ENCODE measurements around the gene PPM1H.

The PPM1H gene

DNA sequence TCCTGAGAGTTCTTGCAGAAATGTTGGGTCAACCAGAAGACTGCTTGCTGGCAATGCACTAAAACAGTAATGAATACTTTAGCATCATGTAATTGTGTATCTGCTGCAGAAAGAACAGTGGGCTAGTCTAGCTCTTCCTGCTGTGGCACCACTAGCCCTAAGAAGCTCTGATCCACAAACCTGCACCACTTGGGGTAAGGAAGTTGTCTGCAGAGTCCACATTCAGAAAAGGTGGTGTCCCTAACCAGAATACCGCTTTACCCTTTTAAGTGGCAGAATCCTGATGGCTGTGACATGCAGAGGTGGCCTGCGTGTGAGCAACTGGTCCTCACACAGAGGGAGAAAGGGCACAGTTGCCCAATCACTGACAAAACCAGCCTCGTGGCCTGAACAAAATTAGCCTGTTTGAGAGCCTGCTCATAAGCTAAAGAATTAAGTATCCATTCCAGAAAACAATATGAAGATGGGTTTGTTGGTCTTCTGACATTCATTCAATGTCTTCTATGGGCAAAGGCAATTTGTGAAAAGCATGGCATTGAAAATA, 165.8 kb downstream of the PPM1H start:
- no peak overlapping the region for H2BK120ac ChIP-seq (ENCODE audit: low read depth, low read length)
- H2BK15ac ChIP-seq (ENCODE audit: low read length) = no peak overlapping the region
- no peak overlapping the region for H2AK5ac ChIP-seq (ENCODE audit: low read depth, low read length)
- no peak overlapping the region for H4K91ac ChIP-seq (ENCODE audit: low read depth, low read length, poor library complexity)
- H4K8ac ChIP-seq (ENCODE audit: low read depth, low read length) = no peak overlapping the region
- no peak overlapping the region for H3K27ac ChIP-seq (replicated peaks; ENCODE audit: low read length)
- H3K14ac ChIP-seq (ENCODE audit: low read length) = no peak overlapping the region
- H2BK5ac ChIP-seq (ENCODE audit: low read length) = no peak overlapping the region
- H3K36me3 ChIP-seq (replicated peaks in 1 of 2; ENCODE audit: control insufficient read depth in 2 of 2, insufficient read depth in 2 of 2, low read length in 2 of 2) = no peaks in the 10 kb centered on the region
- peaks cover 2 to 14% of the 10 kb centered on the region in 2 donors for H3K4me1 ChIP-seq (ENCODE audit: control insufficient read depth in 2 of 2, insufficient read depth in 1 of 2, low read depth in 1 of 2, low read length in 2 of 2)
- H2AFZ ChIP-seq (ENCODE audit: low read length) = no peak overlapping the region
- H3K23ac ChIP-seq (ENCODE audit: low read depth, low read length, poor library complexity) = no peak overlapping the region
- H3K9ac ChIP-seq (ENCODE audit: low read depth, low read length, poor library complexity) = no peak overlapping the region
- no peak overlapping the region for H3K4me3 ChIP-seq (ENCODE audit: low read length in 2 of 2)
- DNase-seq (ENCODE audit: low spot score) = no peak
- H3K27me3 ChIP-seq (ENCODE audit: control insufficient read depth in 3 of 3, insufficient read depth in 3 of 3, low read depth in 1 of 3, low read length in 3 of 3) = no peaks in the 10 kb centered on the region
- WGBS, 2 donors (ENCODE audit: extremely low coverage in 2 of 2, insufficient read length in 2 of 2, insufficient replicate concordance in 1 of 2) = no CpG with 5 or more reads among the region's 3 CpGs
- no peak overlapping the region for H2BK12ac ChIP-seq (ENCODE audit: low read length)
- no peak overlapping the region for H3K18ac ChIP-seq (ENCODE audit: low read length)
- H3K4ac ChIP-seq (ENCODE audit: low read length) = no peak overlapping the region
- H3K4me2 ChIP-seq (ENCODE audit: insufficient read depth, low read length, poor library complexity, severe bottlenecking) = no peak overlapping the region
- H3K79me1 ChIP-seq (ENCODE audit: low read depth, low read length) = no peaks in the 10 kb centered on the region
- H3K9me3 ChIP-seq (replicated peaks in 1 of 2; ENCODE audit: control insufficient read depth in 2 of 2, insufficient read depth in 1 of 2, low read depth in 1 of 2, low read length in 2 of 2) = no peaks in the 10 kb centered on the region

DNA sequence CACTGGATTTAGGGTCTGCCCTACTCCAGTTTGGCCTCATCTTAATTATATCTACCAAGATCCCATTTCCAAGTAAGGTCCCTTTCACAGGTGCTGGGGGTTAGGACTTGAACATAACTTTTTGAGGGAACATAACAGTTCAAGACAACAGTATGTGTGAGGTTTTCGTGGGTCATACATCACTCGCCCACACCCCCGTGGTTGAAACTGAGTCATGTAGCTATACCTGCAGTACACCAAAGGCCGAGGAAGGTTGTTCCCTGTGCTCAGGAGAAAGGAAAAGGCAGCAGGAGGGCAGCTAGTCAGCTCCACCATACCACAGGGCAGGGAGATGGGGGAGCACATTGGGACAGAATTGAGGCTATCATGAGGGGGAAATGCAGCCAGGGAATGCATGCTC, 167.0 kb downstream of the PPM1H start:
- H3K4me3 ChIP-seq (ENCODE audit: low read length in 2 of 2) = no peak overlapping the region
- H4K8ac ChIP-seq (ENCODE audit: low read depth, low read length) = no peak overlapping the region
- no peak overlapping the region for H3K4me2 ChIP-seq (ENCODE audit: insufficient read depth, low read length, poor library complexity, severe bottlenecking)
- H2BK12ac ChIP-seq (ENCODE audit: low read length) = no peak overlapping the region
- H2AFZ ChIP-seq (ENCODE audit: low read length) = no peak overlapping the region
- no peaks in the 10 kb centered on the region for H3K36me3 ChIP-seq (replicated peaks in 1 of 2; ENCODE audit: control insufficient read depth in 2 of 2, insufficient read depth in 2 of 2, low read length in 2 of 2)
- H2BK15ac ChIP-seq (ENCODE audit: low read length) = no peak overlapping the region
- H2BK5ac ChIP-seq (ENCODE audit: low read length) = no peak overlapping the region
- H4K91ac ChIP-seq (ENCODE audit: low read depth, low read length, poor library complexity) = no peak overlapping the region
- no peak overlapping the region for H3K23ac ChIP-seq (ENCODE audit: low read depth, low read length, poor library complexity)
- H3K79me1 ChIP-seq (ENCODE audit: low read depth, low read length) = no peaks in the 10 kb centered on the region
- no peak overlapping the region for H3K4ac ChIP-seq (ENCODE audit: low read length)
- DNase-seq (ENCODE audit: low spot score) = no peak
- no peak overlapping the region for H3K9ac ChIP-seq (ENCODE audit: low read depth, low read length, poor library complexity)
- WGBS, 2 donors (ENCODE audit: extremely low coverage in 2 of 2, insufficient read length in 2 of 2, insufficient replicate concordance in 1 of 2) = no CpG with 5 or more reads among the region's 4 CpGs
- no peak overlapping the region for H3K18ac ChIP-seq (ENCODE audit: low read length)
- no peaks in the 10 kb centered on the region for H3K9me3 ChIP-seq (replicated peaks in 1 of 2; ENCODE audit: control insufficient read depth in 2 of 2, insufficient read depth in 1 of 2, low read depth in 1 of 2, low read length in 2 of 2)
- H2BK120ac ChIP-seq (ENCODE audit: low read depth, low read length) = no peak overlapping the region
- H3K27me3 ChIP-seq (ENCODE audit: control insufficient read depth in 3 of 3, insufficient read depth in 3 of 3, low read depth in 1 of 3, low read length in 3 of 3) = no peaks in the 10 kb centered on the region
- no peak overlapping the region for H2AK5ac ChIP-seq (ENCODE audit: low read depth, low read length)
- H3K14ac ChIP-seq (ENCODE audit: low read length) = no peak overlapping the region
- H3K4me1 ChIP-seq (ENCODE audit: control insufficient read depth in 2 of 2, insufficient read depth in 1 of 2, low read depth in 1 of 2, low read length in 2 of 2) = peaks cover 2 to 14% of the 10 kb centered on the region in 2 donors
- H3K27ac ChIP-seq (replicated peaks; ENCODE audit: low read length) = no peak overlapping the region

DNA sequence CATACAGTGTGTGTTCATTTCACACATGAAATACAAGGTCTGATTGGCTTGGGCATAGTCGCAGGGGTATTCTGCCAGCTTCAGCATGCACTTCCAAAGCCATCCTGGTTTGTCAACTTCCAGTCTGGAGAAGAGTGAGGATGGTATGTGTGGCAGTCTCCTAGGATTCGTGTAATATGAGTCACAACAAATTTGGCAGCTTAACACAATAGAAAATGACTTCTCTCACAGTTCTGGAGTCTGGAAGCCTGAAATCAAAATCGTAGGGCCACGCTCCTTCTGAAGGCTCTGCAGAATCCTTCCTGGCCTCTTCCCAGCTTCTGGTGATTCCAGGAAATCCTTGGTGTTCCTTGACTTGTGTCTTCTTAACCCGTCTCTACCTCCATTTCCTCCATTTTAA, 167.5 kb downstream of the PPM1H start:
- H3K27ac ChIP-seq (replicated peaks; ENCODE audit: low read length) = no peak overlapping the region
- H2AFZ ChIP-seq (ENCODE audit: low read length) = no peak overlapping the region
- no peak overlapping the region for H3K23ac ChIP-seq (ENCODE audit: low read depth, low read length, poor library complexity)
- no peaks in the 10 kb centered on the region for H3K27me3 ChIP-seq (ENCODE audit: control insufficient read depth in 3 of 3, insufficient read depth in 3 of 3, low read depth in 1 of 3, low read length in 3 of 3)
- no peaks in the 10 kb centered on the region for H3K79me1 ChIP-seq (ENCODE audit: low read depth, low read length)
- no peaks in the 10 kb centered on the region for H3K9me3 ChIP-seq (replicated peaks in 1 of 2; ENCODE audit: control insufficient read depth in 2 of 2, insufficient read depth in 1 of 2, low read depth in 1 of 2, low read length in 2 of 2)
- no peak overlapping the region for H4K91ac ChIP-seq (ENCODE audit: low read depth, low read length, poor library complexity)
- H3K4ac ChIP-seq (ENCODE audit: low read length) = no peak overlapping the region
- H2BK12ac ChIP-seq (ENCODE audit: low read length) = no peak overlapping the region
- H2BK120ac ChIP-seq (ENCODE audit: low read depth, low read length) = no peak overlapping the region
- H3K36me3 ChIP-seq (replicated peaks in 1 of 2; ENCODE audit: control insufficient read depth in 2 of 2, insufficient read depth in 2 of 2, low read length in 2 of 2) = no peaks in the 10 kb centered on the region
- no peak overlapping the region for H3K18ac ChIP-seq (ENCODE audit: low read length)
- DNase-seq (ENCODE audit: low spot score) = no peak
- H3K4me1 ChIP-seq (ENCODE audit: control insufficient read depth in 2 of 2, insufficient read depth in 1 of 2, low read depth in 1 of 2, low read length in 2 of 2) = peaks cover 2 to 14% of the 10 kb centered on the region in 2 donors
- H3K4me2 ChIP-seq (ENCODE audit: insufficient read depth, low read length, poor library complexity, severe bottlenecking) = no peak overlapping the region
- no CpG with 5 or more reads among the region's 5 CpGs for WGBS, 2 donors (ENCODE audit: extremely low coverage in 2 of 2, insufficient read length in 2 of 2, insufficient replicate concordance in 1 of 2)
- no peak overlapping the region for H3K9ac ChIP-seq (ENCODE audit: low read depth, low read length, poor library complexity)
- no peak overlapping the region for H4K8ac ChIP-seq (ENCODE audit: low read depth, low read length)
- H2BK15ac ChIP-seq (ENCODE audit: low read length) = no peak overlapping the region
- H2BK5ac ChIP-seq (ENCODE audit: low read length) = no peak overlapping the region
- H3K14ac ChIP-seq (ENCODE audit: low read length) = no peak overlapping the region
- H3K4me3 ChIP-seq (ENCODE audit: low read length in 2 of 2) = no peak overlapping the region
- no peak overlapping the region for H2AK5ac ChIP-seq (ENCODE audit: low read depth, low read length)

DNA sequence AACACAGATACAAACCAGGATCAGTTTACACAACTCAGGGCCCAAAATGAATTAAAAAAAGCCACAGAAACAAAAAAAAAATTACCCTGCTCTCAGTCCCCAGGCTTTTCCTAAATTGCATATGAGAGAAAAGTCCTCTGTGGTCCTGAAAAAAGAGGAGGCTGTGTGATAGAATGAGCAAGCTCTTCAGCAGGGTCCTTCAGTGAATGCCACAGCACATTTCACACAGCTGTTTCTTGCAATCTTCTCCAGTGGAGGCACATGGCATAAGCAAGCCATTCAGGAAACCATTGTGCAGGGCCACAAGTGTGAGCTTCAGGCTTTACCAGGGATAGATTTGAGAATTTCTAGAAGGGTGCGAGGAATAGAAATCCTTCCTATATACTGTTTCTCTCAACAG, 168.5 kb downstream of the PPM1H start:
- Histone ChIP-seq H2BK12ac (ENCODE audit: low read length) (no peak overlapping the region), H2AK5ac (ENCODE audit: low read depth, low read length) (no peak overlapping the region), H3K9ac (ENCODE audit: low read depth, low read length, poor library complexity) (no peak overlapping the region), H3K23ac (ENCODE audit: low read depth, low read length, poor library complexity) (no peak overlapping the region), H4K91ac (ENCODE audit: low read depth, low read length, poor library complexity) (no peak overlapping the region), H3K9me3 (replicated peaks in 1 of 2; ENCODE audit: control insufficient read depth in 2 of 2, insufficient read depth in 1 of 2, low read depth in 1 of 2, low read length in 2 of 2) (no peaks in the 10 kb centered on the region), H2BK120ac (ENCODE audit: low read depth, low read length) (no peak overlapping the region), H2BK5ac (ENCODE audit: low read length) (no peak overlapping the region), H3K4me2 (ENCODE audit: insufficient read depth, low read length, poor library complexity, severe bottlenecking) (no peak overlapping the region), H4K8ac (ENCODE audit: low read depth, low read length) (no peak overlapping the region), H2AFZ (ENCODE audit: low read length) (no peak overlapping the region), H3K4me1 (ENCODE audit: control insufficient read depth in 2 of 2, insufficient read depth in 1 of 2, low read depth in 1 of 2, low read length in 2 of 2) (peaks cover 2 to 12% of the 10 kb centered on the region in 2 donors), H3K79me1 (ENCODE audit: low read depth, low read length) (no peaks in the 10 kb centered on the region), H3K27me3 (ENCODE audit: control insufficient read depth in 3 of 3, insufficient read depth in 3 of 3, low read depth in 1 of 3, low read length in 3 of 3) (no peaks in the 10 kb centered on the region), H3K27ac (replicated peaks; ENCODE audit: low read length) (no peak overlapping the region), H3K4ac (ENCODE audit: low read length) (no peak overlapping the region), H3K4me3 (ENCODE audit: low read length in 2 of 2) (no peak overlapping the region), H3K18ac (ENCODE audit: low read length) (no peak overlapping the region), H2BK15ac (ENCODE audit: low read length) (no peak overlapping the region), H3K36me3 (replicated peaks in 1 of 2; ENCODE audit: control insufficient read depth in 2 of 2, insufficient read depth in 2 of 2, low read length in 2 of 2) (no peaks in the 10 kb centered on the region), H3K14ac (ENCODE audit: low read length) (no peak overlapping the region)
- no CpG with 5 or more reads among the region's 1 CpG for WGBS, 2 donors (ENCODE audit: extremely low coverage in 2 of 2, insufficient read length in 2 of 2, insufficient replicate concordance in 1 of 2)
- no peak for DNase-seq (ENCODE audit: low spot score)

All from neuronal stem cell (in vitro differentiated cells).